ENCODE measurements around the gene FOXM1.
"Not testable (repeated sequence)": the region's sequence is repeated elsewhere in the genome, so short reads cannot be mapped to it uniquely, and the experiment has no call there.

FOXM1 gene

DNA sequence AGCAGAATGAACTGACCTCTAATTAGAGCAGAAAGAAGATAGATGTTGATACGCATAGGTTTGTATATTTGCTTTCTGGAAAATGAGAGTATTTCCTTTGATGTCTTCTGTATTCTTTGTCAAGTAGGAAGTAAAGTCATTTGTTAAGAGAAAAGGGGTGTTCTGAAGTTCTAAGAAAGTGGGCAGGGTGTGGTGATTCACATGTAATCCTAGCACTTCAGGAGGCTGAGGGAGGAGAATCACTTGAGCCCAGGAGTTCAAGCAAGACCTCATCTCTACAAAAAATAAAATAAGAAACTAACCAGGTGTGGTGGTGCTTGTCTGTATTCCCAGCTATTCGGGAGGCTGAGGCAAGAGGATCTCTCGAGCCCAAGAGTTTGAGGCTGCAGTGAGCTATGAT, 2.9 kb upstream of the FOXM1 start:
- no peak for TF ChIP-seq ZFX (IDR thresholded peaks at IDR 0.05; ENCODE audit: borderline replicate concordance)
- TF ChIP-seq, protein P1, sequence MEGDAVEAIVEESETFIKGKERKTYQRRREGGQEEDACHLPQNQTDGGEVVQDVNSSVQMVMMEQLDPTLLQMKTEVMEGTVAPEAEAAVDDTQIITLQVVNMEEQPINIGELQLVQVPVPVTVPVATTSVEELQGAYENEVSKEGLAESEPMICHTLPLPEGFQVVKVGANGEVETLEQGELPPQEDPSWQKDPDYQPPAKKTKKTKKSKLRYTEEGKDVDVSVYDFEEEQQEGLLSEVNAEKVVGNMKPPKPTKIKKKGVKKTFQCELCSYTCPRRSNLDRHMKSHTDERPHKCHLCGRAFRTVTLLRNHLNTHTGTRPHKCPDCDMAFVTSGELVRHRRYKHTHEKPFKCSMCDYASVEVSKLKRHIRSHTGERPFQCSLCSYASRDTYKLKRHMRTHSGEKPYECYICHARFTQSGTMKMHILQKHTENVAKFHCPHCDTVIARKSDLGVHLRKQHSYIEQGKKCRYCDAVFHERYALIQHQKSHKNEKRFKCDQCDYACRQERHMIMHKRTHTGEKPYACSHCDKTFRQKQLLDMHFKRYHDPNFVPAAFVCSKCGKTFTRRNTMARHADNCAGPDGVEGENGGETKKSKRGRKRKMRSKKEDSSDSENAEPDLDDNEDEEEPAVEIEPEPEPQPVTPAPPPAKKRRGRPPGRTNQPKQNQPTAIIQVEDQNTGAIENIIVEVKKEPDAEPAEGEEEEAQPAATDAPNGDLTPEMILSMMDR (IDR thresholded peaks at IDR 0.05), result no peak
- H3K27ac ChIP-seq, result no peak overlapping the region

- peak overlapping the region; percentile 90 for H3K27ac ChIP-seq
- no peak for TF ChIP-seq ZFX (IDR thresholded peaks at IDR 0.05; ENCODE audit: borderline replicate concordance)
- TF ChIP-seq, protein P1 (IDR thresholded peaks at IDR 0.05), result no peak; the same call in 1 of the 2 replicates
Measured at GRCh38 chr12:2877953-2878732, 1.2 kb upstream of the FOXM1 start.

DNA sequence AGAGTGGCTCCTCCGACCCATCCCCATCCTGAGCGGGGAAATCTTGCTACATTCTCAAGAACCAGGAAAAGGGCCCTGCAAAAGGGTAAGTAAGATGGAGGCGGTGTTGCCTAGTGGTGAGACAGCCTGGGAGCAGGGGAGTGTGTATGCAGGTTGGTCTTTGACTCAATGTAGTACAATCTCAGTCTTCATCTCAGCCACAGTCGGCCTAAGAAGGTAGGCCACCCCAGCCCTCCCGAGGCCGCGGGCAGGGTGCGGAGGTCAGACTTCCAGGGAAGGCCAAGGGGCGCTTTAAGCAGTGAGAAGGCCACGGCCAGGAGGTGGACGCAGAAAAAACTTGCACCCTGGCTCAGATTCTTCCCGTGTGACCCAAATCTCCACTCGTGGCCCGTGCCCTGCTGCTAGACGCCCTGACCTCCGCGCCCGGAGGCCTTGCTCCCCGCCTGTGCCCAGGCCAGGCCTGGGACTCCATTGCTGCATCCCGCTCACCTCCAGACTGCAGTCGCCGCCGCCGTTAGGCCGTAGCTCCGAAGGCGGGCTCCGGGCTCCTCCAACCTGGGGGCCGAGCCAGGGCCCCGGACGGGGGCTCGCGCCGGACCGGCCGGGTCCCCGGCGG, 435 bp downstream of the FOXM1 start:
- peak overlapping the region; percentile 90 for H3K27ac ChIP-seq

DNA sequence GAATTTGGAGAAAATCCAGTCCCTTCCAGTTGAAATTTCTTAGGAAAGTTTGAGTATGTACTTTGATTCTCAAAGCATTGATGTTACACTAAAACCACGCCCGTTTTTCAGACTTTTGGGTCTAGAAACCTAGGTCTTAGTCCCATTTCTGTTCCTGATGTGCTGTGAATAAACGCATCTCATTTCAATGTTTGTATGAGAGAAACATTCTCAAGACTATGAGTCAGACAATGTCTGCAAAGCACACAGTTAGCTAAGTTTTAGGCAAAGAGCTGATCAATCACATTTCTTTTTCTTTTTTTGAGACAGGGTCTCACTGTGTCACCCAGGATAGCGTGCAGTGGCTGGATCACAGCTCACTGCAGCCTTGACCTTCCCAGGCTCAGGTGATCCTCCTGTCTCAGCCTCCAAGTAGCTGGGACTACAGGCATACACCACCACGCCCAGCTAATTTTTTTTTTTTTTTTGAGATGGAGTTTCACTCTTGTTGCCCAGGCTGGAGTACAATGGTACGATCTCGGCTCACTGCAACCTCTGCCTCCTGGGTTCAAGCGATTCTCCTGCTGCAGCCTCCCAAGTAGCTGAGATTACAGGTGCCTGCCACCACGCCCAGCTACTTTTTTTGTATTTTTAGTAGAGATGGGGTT, 7.9 kb downstream of the FOXM1 start:
- H3K27ac ChIP-seq, result not testable (repeated sequence)

More for the DNA sequence above, 435 bp downstream of the FOXM1 start:
- no peak; the same call in 1 of the 2 replicates for TF ChIP-seq ZFX (IDR thresholded peaks at IDR 0.05; ENCODE audit: borderline replicate concordance)
- TF ChIP-seq, protein P1 (IDR thresholded peaks at IDR 0.05), result no peak

- no peak overlapping the region for H3K27ac ChIP-seq
- TF ChIP-seq, protein P1 (IDR thresholded peaks at IDR 0.05), result no peak
- no peak for TF ChIP-seq ZFX (IDR thresholded peaks at IDR 0.05; ENCODE audit: borderline replicate concordance)
Measured at GRCh38 chr12:2864198-2864597, 12.8 kb downstream of the FOXM1 start.

GRCh38 chr12:2863402-2863801, 13.6 kb downstream of the FOXM1 start:
- not testable (repeated sequence) for H3K27ac ChIP-seq

DNA sequence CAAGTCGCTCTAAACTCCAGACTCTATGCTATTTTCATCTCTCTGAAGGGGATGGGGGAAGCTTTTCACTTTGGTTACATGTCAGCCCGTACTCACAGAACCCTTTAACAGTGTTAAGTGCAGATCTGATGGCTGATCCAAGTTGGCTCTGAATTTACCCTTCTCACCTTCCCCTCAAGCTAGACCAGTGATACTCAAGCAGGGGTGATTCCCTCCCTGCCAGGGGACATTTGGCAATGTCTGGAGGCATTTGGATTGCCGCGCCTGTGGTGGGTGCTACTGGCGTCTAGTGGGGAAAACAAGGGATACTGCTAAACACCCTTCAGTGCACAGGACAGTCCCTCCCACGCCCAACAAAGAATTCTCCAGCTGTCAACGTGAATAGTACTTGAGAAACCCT, 14.1 kb downstream of the FOXM1 start:
- no peak for TF ChIP-seq ZFX (IDR thresholded peaks at IDR 0.05; ENCODE audit: borderline replicate concordance)
- TF ChIP-seq, protein P1 (IDR thresholded peaks at IDR 0.05), result no peak
- no peak overlapping the region for H3K27ac ChIP-seq

GRCh38 chr12:2860170-2860569, 16.8 kb downstream of the FOXM1 start:
- TF ChIP-seq, protein P1 (IDR thresholded peaks at IDR 0.05), result no peak
- no peak for TF ChIP-seq ZFX (IDR thresholded peaks at IDR 0.05; ENCODE audit: borderline replicate concordance)
- no peak overlapping the region for H3K27ac ChIP-seq
